Osteoblast (primary cell): ENCODE data around the gene RARRES1. TPM values are rescaled to one million over a fixed set of nuclear protein-coding genes. Genes with fewer than 3 reads are reported as not detected.

ENCODE experiments used
- DNase-seq: peaks from one replicate; pipeline ENCODE4 v3.0.0; 2011; ENCODE audit warnings: low spot score, mixed read lengths; ENCODE audit not compliant: insufficient read length; ENCODE audit errors: missing footprints
- H2AFZ ChIP-seq: 2 replicates; pipeline ENCODE4 v1.6.0; 2011; ENCODE audit warnings: mild to moderate bottlenecking, low read length
- H3K27ac ChIP-seq: 2 replicates; pipeline ENCODE4 v1.5.1; 2011; ENCODE audit warnings: mild to moderate bottlenecking, low read depth, low read length, moderate library complexity
- H3K27me3 ChIP-seq: 2 replicates; pipeline ENCODE4 v1.6.0; 2012; ENCODE audit warnings: mild to moderate bottlenecking, control low read depth, inconsistent platforms, low read length, moderate library complexity; ENCODE audit not compliant: insufficient read depth
- H3K36me3 ChIP-seq: 2 replicates; pipeline ENCODE4 v1.5.1; 2011; ENCODE audit warnings: mild to moderate bottlenecking, low read length, control low read depth, moderate library complexity; ENCODE audit not compliant: insufficient read depth
- H3K4me1 ChIP-seq: 2 replicates; pipeline ENCODE4 v1.5.1; 2011; ENCODE audit warnings: mild to moderate bottlenecking, low read length, control low read depth, moderate library complexity; ENCODE audit not compliant: insufficient read depth
- H3K4me2 ChIP-seq: 2 replicates; pipeline ENCODE4 v1.6.0; 2011; ENCODE audit warnings: mild to moderate bottlenecking, low read length; ENCODE audit not compliant: insufficient read depth
- H3K4me3 ChIP-seq: fragments of 200-600 bp; sonication (generic); 3 replicates; pipeline ENCODE4 v1.5.1; 2012; ENCODE audit warnings: mild to moderate bottlenecking, low read length, inconsistent platforms; ENCODE audit not compliant: insufficient read depth
- H3K79me2 ChIP-seq: 2 replicates; pipeline ENCODE4 v1.6.0; 2012; ENCODE audit warnings: mild to moderate bottlenecking, low read length, control low read depth, inconsistent platforms; ENCODE audit not compliant: insufficient read depth
- H3K9me3 ChIP-seq: 2 replicates; pipeline ENCODE4 v1.5.1; 2011; ENCODE audit warnings: low read depth, low read length, control low read depth
- H4K20me1 ChIP-seq: 2 replicates; pipeline ENCODE4 v1.6.0; 2012; ENCODE audit warnings: mild to moderate bottlenecking, low read length, control low read depth; ENCODE audit not compliant: insufficient read depth
- CTCF ChIP-seq: IDR thresholded peaks from 2 replicates; pipeline ENCODE4 v1.5.1; 2011; ENCODE audit warnings: mild to moderate bottlenecking, low read depth, low read length, moderate library complexity; ENCODE audit errors: extremely low read depth
- total RNA-seq: library from RNA; depleted of rRNA; stranded (reverse); fragments of >200 nt; gene quantifications from 2 replicates; pipeline ENCODE4 v1.2.3, GENCODE V29; 2012

Gene RARRES1
- total RNA-seq, 1 donor = 19.5 TPM

DNA sequence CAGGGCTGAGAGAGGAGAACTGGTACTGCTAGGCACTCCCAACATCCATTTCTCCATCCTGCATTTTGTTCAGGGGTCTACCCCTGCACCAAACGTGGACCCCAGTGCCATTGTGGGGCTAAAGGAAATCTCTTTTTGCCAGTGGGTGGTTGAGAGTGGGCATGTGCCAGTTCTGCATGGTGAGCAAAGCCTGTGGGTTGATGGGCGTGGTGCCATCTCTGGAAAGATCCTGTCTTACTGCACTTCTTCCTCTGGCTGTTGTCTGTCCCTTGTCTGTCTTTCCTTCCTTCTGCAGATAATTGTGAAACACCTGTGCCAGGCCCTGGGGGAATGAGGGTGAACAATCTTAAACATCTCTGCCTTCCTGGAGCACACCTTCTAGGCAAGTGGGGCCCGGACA is 1.4 kb upstream of the RARRES1 start:
- no peak overlapping the region for H2AFZ ChIP-seq
- H3K4me1 ChIP-seq = peaks cover 19% of the 10 kb centered on the region
- no peak for TF ChIP-seq CTCF
- no peaks in the 10 kb centered on the region for H3K79me2 ChIP-seq
- H4K20me1 ChIP-seq = no peaks in the 10 kb centered on the region
- no peaks in the 10 kb centered on the region for H3K27me3 ChIP-seq
- H3K27ac ChIP-seq = no peak overlapping the region
- DNase-seq = peak; percentile 80
- H3K4me3 ChIP-seq = no peak overlapping the region
- no peak overlapping the region for H3K4me2 ChIP-seq
- peaks cover 4% of the 10 kb centered on the region for H3K36me3 ChIP-seq
- peaks cover 5% of the 10 kb centered on the region for H3K9me3 ChIP-seq

GRCh38 chr3:158732856-158733200 is 571 bp upstream of the RARRES1 start:
- H3K4me2 ChIP-seq = peak overlapping the region; percentile 94
- peak overlapping the region; percentile 78 for H3K4me3 ChIP-seq
- TF ChIP-seq CTCF = no peak
- H3K36me3 ChIP-seq = peaks cover 4% of the 10 kb centered on the region
- peak overlapping the region; percentile 78 for H2AFZ ChIP-seq
- peaks cover 5% of the 10 kb centered on the region for H3K9me3 ChIP-seq
- H3K27me3 ChIP-seq = no peaks in the 10 kb centered on the region
- no peak for DNase-seq
- H3K27ac ChIP-seq = peak overlapping the region; percentile 44
- peaks cover 24% of the 10 kb centered on the region for H3K4me1 ChIP-seq
- H4K20me1 ChIP-seq = no peaks in the 10 kb centered on the region
- no peaks in the 10 kb centered on the region for H3K79me2 ChIP-seq

DNA sequence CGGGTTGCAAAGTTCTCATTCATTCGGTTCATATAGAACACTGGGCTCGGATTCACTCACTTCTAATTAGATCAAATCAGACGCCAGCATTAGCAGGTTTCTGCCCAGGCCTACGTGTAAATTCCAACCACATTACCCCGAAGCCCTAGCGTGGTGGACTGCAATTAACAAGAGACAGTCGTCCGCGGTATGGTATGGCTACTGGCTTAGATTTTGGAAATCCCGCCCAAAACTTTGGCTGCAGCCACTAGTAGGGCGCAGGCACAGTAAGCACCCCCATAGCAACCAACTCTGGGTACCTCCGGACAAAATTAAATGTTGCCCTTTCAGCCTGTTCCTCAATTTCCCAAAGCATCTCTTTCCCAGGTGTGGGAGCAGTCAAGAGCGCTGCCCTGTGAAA is 771 bp downstream of the RARRES1 start:
- no peak for TF ChIP-seq CTCF
- peak overlapping the region; percentile 78 for H2AFZ ChIP-seq
- DNase-seq = no peak
- no peaks in the 10 kb centered on the region for H3K79me2 ChIP-seq
- H3K27ac ChIP-seq = peak overlapping the region; percentile 44
- peaks cover 5% of the 10 kb centered on the region for H3K9me3 ChIP-seq
- peaks cover 4% of the 10 kb centered on the region for H3K36me3 ChIP-seq
- H3K4me3 ChIP-seq = peak overlapping the region; percentile 78
- no peaks in the 10 kb centered on the region for H4K20me1 ChIP-seq
- H3K4me2 ChIP-seq = peak overlapping the region; percentile 94
- no peaks in the 10 kb centered on the region for H3K27me3 ChIP-seq
- peaks cover 35% of the 10 kb centered on the region for H3K4me1 ChIP-seq

DNA sequence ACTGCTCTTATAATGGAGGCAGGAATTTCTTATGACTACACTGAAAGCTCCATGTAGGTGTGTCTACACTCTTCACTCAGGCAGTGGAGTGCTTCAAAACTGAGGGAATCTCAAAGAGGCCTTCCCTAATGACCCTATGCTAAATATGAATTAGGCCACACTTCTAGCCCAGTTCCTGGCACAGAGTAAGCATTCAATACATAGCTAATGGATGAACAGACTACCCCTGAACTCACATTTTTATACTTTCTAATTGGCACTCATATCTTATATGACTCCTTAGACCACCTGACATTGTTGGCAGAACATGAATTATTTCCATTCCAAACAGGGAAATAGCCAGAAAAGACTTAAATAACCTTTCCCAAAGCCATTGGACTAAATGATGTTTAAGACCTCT is 3.4 kb downstream of the RARRES1 start:
- no peak overlapping the region for H3K27ac ChIP-seq
- H3K27me3 ChIP-seq = no peaks in the 10 kb centered on the region
- H3K4me3 ChIP-seq = no peak overlapping the region
- no peaks in the 10 kb centered on the region for H3K36me3 ChIP-seq
- H3K4me2 ChIP-seq = no peak overlapping the region
- no peaks in the 10 kb centered on the region for H4K20me1 ChIP-seq
- DNase-seq = no peak
- no peak for TF ChIP-seq CTCF
- no peak overlapping the region for H2AFZ ChIP-seq
- H3K4me1 ChIP-seq = peaks cover 59% of the 10 kb centered on the region
- no peaks in the 10 kb centered on the region for H3K79me2 ChIP-seq
- no peaks in the 10 kb centered on the region for H3K9me3 ChIP-seq
